Mammary microvascular endothelial cell (primary cell): ENCODE results near the gene SLC9A6. TPM values are rescaled to one million over a fixed set of nuclear protein-coding genes. Genes with fewer than 3 reads are reported as not detected.

ENCODE experiments used
- total RNA-seq: library from RNA; depleted of rRNA; stranded (reverse); fragments of >200 nt; gene quantifications from 2 replicates; pipeline ENCODE4 v1.2.3, GENCODE V29; 2015

The SLC9A6 gene
- 11.8 and 16.9 TPM in 2 replicates for total RNA-seq

DNA sequence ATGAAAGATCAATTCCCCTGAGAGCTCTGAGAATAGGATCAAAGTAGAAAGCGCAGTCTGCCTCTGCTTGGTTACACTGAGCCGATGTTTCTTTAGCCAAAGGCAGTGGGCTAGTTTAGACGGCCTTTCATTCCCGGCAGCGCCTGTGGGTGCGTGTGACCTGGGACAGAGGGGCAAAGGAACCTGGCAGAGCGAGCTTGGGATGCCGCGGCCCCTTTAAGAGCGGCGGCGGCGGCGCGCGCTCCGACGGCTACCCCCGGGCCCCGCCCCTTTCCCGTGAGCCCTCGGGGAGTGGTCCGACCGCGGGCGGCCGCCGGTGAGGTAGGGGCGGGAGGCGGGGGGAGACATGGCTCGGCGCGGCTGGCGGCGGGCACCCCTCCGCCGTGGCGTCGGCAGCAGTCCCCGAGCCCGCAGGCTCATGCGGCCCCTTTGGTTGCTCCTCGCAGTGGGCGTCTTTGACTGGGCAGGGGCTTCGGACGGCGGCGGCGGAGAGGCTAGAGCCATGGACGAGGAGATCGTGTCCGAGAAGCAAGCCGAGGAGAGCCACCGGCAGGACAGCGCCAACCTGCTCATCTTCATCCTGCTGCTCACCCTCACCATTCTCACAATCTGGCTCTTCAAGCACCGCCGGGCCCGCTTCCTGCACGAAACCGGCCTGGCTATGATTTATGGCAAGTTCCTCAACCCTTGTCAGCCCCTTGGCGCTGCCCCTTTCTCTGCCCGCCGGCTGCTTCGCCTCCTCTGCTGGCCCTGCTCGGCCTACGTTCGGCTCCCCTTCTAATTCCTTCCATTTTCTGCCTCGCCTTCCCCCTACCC, at the start of gene SLC9A6:
SLC9A6 (plus strand) TSS at position 279 of the 816 bp plus-strand sequence; CDS start at position 503, 224 bp downstream.

GRCh38 chrX:135973548-135974278, 11.5 kb upstream of the SLC9A6 start, which contains the start of gene MMGT1:
TSS of gene MMGT1 (minus strand) at chrX:135973988. CDS start at chrX:135973675, 313 bp downstream.

Other genes with a start within 250 kb of the SLC9A6 start
- not detected in 2 replicates for gene CT45A3, start 217.2 kb upstream of the SLC9A6 start, total RNA-seq
- gene CT45A5, start 199.9 kb upstream of the SLC9A6 start, total RNA-seq, result not detected in 2 replicates
- gene CT45A6, start 182.6 kb upstream of the SLC9A6 start, total RNA-seq, result not detected in 2 replicates
- gene CT45A2, start 165.4 kb upstream of the SLC9A6 start, total RNA-seq, result not detected in 2 replicates
- gene CT45A7, start 148.2 kb upstream of the SLC9A6 start, total RNA-seq, result not detected in 2 replicates
- gene CT45A8, start 130.9 kb upstream of the SLC9A6 start, total RNA-seq, result not detected in 2 replicates
- gene CT45A9, start 113.6 kb upstream of the SLC9A6 start, total RNA-seq, result not detected in 2 replicates
- gene CT45A10, start 92.0 kb upstream of the SLC9A6 start, total RNA-seq, result not detected in 2 replicates
- gene SAGE1, start 91.7 kb upstream of the SLC9A6 start, total RNA-seq, result not detected in 2 replicates
- 15.9 and 16.4 TPM in 2 replicates for gene MMGT1, start 11.4 kb upstream of the SLC9A6 start, total RNA-seq
- 95.5 and 117 TPM in 2 replicates for gene FHL1, start 162.1 kb downstream of the SLC9A6 start, total RNA-seq